ENCODE data around the gene ARHGAP35.
"Not testable (repeated sequence)": the region's sequence is repeated elsewhere in the genome, so short reads cannot be mapped to it uniquely, and the experiment has no call there.

ARHGAP35 gene

GRCh38 chr19:46867170-46867569 lies 6.4 kb downstream of the ARHGAP35 start:
- in situ Hi-C loops (cut with MboI; ENCODE audit: low sequenced_read_pairs): no loop called here

DNA sequence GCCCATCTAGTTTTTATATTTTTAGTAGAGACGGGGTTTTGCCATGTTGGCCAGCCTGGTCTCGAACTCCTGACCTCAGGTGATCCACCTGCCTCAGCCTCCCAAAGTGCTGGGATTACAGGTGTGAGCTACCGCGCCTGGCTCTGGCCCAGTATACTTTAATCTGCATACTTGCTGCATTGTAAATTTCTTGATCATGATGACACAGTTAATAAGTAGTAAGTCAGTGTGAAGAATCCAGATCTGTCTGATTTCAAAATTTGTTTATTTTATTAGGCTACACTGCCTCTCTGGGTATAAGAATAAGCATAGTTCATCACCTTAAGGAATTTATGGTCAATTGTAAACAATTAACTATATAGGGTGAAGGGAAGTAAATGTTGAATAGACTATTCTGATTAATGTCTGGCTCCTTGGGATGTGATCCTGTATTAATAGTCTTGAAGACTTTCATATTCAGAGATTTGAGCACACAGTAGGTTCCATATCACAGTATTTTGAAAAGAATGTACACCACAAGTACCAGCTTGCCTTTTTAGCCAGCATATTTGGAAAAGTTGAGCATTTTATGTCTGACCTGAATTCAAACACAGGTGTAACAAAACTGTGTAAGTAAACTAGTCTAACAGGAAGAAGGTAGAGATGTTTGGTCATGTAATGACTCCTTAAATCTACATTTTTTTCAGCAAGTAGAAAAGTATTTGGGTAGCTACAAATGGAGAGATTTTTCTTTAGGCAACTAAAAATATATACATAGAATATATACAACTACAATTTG lies 7.4 kb downstream of the ARHGAP35 start:
- in situ Hi-C loops (cut with MboI; ENCODE audit: low sequenced_read_pairs): no loop called here

- in situ Hi-C loops (cut with MboI; ENCODE audit: low sequenced_read_pairs): not testable (repeated sequence)
Measured at GRCh38 chr19:46871173-46871572, 10.4 kb downstream of the ARHGAP35 start.

DNA sequence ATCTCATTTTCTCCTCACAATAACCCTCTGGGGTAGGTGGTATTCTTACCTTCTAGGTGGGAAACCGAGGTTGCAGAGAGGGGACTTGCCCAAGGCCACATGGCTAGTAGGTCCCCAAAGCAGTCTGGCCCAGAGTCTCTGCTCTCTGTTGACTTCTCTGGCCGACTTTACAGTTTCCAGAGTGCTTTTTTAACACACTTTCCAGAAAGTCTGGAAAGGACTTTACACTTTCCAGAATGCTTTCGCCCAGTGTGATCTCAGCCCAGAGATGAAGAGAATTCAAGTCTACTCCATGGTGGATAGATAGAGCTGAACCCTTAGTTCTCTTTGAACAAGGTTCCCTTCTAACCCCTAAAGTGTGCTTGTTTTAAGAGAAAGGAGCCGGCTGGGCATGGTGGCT lies 12.2 kb downstream of the ARHGAP35 start:
- in situ Hi-C loops (cut with MboI; ENCODE audit: low sequenced_read_pairs): no loop called here

DNA sequence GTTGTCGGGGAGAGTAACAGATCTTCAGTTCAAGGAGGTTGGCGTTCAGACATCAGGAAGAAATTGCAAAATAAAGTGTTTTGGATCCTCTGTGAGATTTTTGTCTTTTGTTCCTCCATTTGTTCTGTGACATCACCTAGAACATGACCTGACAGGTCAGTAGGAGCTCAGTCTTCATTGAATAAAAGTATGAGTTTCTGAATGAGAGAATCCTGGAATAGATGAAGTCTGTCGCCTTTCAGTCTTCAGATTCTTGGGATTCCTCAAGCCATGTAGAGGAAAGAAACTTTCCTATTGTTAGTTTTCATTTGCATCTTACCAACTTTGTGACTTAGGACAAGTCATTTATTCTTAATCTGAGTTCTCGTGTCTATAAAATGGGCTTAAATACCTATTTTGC lies 14.4 kb downstream of the ARHGAP35 start:
- in situ Hi-C loops (cut with MboI; ENCODE audit: low sequenced_read_pairs): no loop called here

DNA sequence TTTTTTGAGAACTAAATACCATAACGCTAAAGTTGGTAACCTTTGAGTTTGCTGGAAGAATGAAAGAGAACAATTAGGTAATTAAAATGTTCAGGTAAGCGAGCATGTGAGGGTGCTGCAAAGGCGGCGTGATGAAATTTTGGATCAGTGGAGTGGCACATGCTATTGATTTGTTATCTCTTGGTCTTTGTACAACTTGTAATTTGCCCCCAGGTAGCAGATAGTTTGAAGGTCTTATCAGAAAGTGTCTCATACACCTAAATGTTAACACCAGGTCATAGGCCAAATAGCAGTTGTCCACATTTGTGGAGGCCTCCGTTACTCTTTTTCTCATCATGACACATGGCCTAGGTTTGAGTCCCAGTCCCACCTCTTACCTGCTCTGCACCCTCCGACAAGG lies 14.9 kb downstream of the ARHGAP35 start:
- in situ Hi-C loops (cut with MboI; ENCODE audit: low sequenced_read_pairs): no loop called here

DNA sequence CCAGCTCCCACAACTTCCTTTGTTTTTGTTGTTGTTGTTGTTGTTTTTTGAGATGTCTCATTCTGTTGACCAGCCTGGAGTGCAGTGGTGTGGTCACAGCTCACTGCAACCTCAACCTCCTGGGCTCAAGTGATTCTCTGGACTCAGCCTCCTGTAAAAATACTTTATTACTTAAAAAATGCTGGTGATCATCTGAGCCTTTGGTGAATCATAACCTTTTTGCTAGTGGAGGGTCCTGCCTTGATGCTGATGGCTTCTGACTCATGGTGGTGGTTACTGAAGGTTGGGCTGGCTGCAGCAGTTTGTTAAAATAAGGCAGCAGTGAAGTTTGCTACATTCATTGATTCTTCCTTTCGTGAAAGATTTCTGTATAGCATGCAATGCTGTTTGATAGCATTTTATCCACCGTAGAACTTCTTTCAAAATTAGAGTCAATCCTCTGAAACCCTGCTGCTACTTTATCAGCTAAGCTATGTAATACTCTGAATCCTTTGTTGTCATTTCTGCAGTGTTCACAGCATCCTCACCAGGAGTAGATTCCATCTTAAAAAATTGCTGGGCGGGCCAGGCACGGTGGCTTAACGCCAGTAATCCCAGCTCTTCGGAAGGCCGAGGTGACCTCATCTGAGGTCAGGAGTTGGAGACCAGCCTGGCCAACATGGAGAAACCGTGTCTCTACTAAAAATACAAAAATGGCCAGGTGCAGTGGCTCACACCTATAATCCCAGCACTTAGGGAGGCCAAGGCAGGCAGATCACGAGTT lies 18.0 kb downstream of the ARHGAP35 start:
- in situ Hi-C loops (cut with MboI; ENCODE audit: low sequenced_read_pairs): no loop called here

GRCh38 chr19:46880431-46880830 lies 19.6 kb downstream of the ARHGAP35 start:
- in situ Hi-C loops (cut with MboI; ENCODE audit: low sequenced_read_pairs): no loop called here

GRCh38 chr19:46881092-46881491 lies 20.3 kb downstream of the ARHGAP35 start:
- in situ Hi-C loops (cut with MboI; ENCODE audit: low sequenced_read_pairs): no loop called here

DNA sequence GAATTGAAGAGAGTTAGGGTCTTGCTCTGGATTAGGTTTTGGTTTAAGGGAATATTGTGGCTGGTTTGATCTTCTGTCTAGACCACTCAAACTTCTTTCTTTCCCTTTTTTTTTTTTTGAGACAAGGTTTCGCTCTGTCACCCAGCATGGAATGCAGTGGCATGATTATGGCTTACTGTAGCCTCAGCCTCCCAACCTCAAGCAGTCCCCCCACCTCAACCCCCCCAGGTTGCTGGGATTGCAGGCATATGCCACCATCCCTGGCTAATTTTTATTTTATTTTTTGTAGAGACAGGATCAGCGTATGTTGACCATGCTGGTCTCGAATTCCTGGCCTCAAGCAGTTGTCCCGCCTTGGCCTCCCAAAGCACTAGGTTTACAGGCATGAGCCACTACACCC lies 21.2 kb downstream of the ARHGAP35 start:
- in situ Hi-C loops (cut with MboI; ENCODE audit: low sequenced_read_pairs): no loop called here

DNA sequence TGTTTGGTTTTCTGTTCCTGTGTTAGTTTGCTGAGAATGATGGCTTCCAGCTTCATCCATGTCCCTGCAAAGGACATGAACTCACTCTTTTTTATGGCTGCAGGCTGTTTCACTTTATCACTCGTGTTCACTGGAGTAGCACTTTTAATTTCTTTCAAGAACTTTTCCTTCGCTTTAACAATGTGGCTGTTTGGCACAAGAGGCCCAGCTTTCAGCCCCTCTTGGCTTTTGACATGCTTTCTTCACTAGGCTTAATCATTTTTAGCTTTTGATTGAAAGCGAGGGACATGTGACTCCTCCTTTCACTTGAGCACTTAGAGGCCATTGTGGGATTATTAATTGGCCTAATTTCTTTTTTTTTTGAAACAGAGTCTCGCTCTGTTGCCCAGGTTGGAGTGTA lies 22.0 kb downstream of the ARHGAP35 start:
- in situ Hi-C loops (cut with MboI; ENCODE audit: low sequenced_read_pairs): not testable (repeated sequence)

DNA sequence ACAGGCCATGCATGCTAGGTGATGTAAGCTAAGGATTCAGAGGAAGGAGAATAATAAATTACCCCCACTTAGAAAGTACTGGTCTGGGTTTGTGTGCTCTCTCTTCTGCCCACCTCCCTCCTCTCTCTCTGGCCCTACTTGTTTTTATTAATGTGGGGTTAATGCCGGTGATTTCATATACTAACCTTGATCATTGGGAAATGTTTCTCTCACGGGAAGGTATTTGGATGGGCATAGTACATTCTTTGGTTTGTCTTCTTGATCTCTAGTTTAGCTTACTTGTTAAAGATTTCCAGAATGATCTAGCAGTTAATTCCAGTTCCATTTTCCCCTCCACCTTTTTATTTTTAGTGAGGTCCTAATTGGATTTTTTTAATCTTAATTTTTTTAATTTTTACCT lies 24.6 kb downstream of the ARHGAP35 start:
- in situ Hi-C loops (cut with MboI; ENCODE audit: low sequenced_read_pairs): no loop called here

GRCh38 chr19:46886546-46887239 lies 25.9 kb downstream of the ARHGAP35 start:
- in situ Hi-C loops (cut with MboI; ENCODE audit: low sequenced_read_pairs): no loop called here

DNA sequence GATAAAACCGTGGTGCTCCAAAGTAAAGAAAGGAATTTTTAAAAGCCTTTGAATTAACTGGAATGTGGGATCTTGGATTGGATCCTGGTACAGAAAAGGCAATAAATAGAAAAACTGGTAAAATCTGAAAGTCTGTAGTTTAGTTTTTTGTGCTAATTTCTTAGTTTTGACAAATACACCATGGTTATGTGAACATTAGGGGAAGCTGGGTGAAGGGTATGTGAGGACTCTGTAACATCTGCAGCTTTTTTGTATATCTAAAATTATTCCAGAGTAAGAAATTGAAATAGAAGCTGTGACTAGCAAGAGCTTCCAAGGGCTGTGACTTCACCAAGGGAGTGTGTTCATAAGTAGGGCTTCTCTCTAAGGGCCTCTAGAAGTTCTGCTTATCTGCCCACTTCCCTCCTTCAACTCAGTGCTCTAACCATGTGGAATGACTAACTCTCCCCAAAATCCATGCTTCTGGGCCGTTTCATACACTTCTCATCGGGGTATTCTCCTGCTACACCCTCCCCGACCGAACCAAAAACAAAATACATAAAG lies 26.5 kb downstream of the ARHGAP35 start:
- in situ Hi-C loops (cut with MboI; ENCODE audit: low sequenced_read_pairs): no loop called here

GRCh38 chr19:46890423-46891170 lies 29.8 kb downstream of the ARHGAP35 start:
- in situ Hi-C loops (cut with MboI; ENCODE audit: low sequenced_read_pairs): no loop called here

GRCh38 chr19:46892252-46893179 lies 31.7 kb downstream of the ARHGAP35 start:
- in situ Hi-C loops (cut with MboI; ENCODE audit: low sequenced_read_pairs): no loop called here

- in situ Hi-C loops (cut with MboI; ENCODE audit: low sequenced_read_pairs): no loop called here
Measured at GRCh38 chr19:46896076-46896794, 35.4 kb downstream of the ARHGAP35 start.

DNA sequence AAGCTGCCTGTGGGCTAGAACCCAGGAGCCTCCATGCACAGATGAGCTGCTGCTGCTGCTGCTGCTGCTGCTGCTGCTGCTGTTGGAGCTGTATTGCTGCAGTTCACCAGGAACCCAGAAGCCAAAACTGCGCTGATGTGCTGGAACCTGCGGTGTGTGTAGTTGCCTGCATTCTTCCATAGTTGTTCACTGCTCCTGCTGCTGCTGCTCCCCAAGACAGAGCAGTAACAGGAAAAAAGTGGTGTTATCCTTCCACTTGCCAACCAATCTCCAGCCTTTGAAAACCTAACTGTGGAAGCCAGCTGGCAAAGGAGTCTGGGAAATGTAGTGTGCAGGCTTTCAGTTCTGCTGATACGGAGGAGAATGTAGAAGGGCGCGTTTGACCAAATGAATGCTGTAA lies 37.9 kb downstream of the ARHGAP35 start:
- in situ Hi-C loops (cut with MboI; ENCODE audit: low sequenced_read_pairs): no loop called here

GRCh38 chr19:46900341-46900740 lies 39.5 kb downstream of the ARHGAP35 start:
- in situ Hi-C loops (cut with MboI; ENCODE audit: low sequenced_read_pairs): no loop called here

All from HL-60/S4 treated with retinoic acid at 250 ng/mL for 4 days and 3 days (cell line).